ENCODE results near the gene KIF21B.

The KIF21B gene

GRCh38 chr1:200991097-200991614 is 32.4 kb downstream of the KIF21B start:
- no peak for DNase-seq

GRCh38 chr1:200990114-200990513 is 33.4 kb downstream of the KIF21B start:
- DNase-seq, result no peak

- DNase-seq, result no peak
Observed at GRCh38 chr1:200989337-200989736, 34.2 kb downstream of the KIF21B start.

- DNase-seq, result no peak
Observed at GRCh38 chr1:200988693-200989092, 34.8 kb downstream of the KIF21B start.

GRCh38 chr1:200985481-200985880 is 38.0 kb downstream of the KIF21B start:
- no peak for DNase-seq

- no peak for DNase-seq
Observed at GRCh38 chr1:200983035-200983561, 40.4 kb downstream of the KIF21B start.

- no peak for DNase-seq
Observed at GRCh38 chr1:200982071-200982945, 41.2 kb downstream of the KIF21B start.

GRCh38 chr1:200981278-200981677 is 42.2 kb downstream of the KIF21B start:
- no peak for DNase-seq

- no peak for DNase-seq
Observed at GRCh38 chr1:200980873-200981272, 42.6 kb downstream of the KIF21B start.

GRCh38 chr1:200980452-200980772 is 43.1 kb downstream of the KIF21B start:
- no peak for DNase-seq

GRCh38 chr1:200979574-200980451 is 43.7 kb downstream of the KIF21B start:
- peak; percentile 73 for DNase-seq

- DNase-seq, result no peak
Observed at GRCh38 chr1:200977071-200977754, 46.3 kb downstream of the KIF21B start.

GRCh38 chr1:200976634-200977033 is 46.9 kb downstream of the KIF21B start:
- no peak for DNase-seq

- DNase-seq, result no peak
Observed at GRCh38 chr1:200975458-200975857, 48.1 kb downstream of the KIF21B start.

GRCh38 chr1:200974711-200975110 is 48.8 kb downstream of the KIF21B start:
- no peak for DNase-seq

GRCh38 chr1:200973937-200974657 is 49.4 kb downstream of the KIF21B start:
- no peak for DNase-seq

GRCh38 chr1:200972985-200973742 is 50.4 kb downstream of the KIF21B start:
- no peak for DNase-seq

- DNase-seq, result peak; percentile 64
Observed at GRCh38 chr1:200971955-200972711, 51.4 kb downstream of the KIF21B start.

- DNase-seq, result no peak
Observed at GRCh38 chr1:200971428-200971903, 52.0 kb downstream of the KIF21B start.

GRCh38 chr1:200970771-200971427 is 52.6 kb downstream of the KIF21B start:
- DNase-seq, result no peak
